Endothelial cell of umbilical vein (primary cell): ENCODE results near the gene IL3.

Experiments
- EZH2 ChIP-seq: IDR thresholded peaks from 2 replicates; pipeline ENCODE4 v1.6.1; 2012; ENCODE audit warnings: borderline replicate concordance, low read depth, mild to moderate bottlenecking, moderate library complexity, low read length, inconsistent platforms; ENCODE audit not compliant: severe bottlenecking
- FOS ChIP-seq: IDR thresholded peaks from 2 replicates; pipeline ENCODE4 v1.6.1; 2011; ENCODE audit warnings: mild to moderate bottlenecking, low read length, moderate library complexity, borderline replicate concordance; ENCODE audit not compliant: insufficient read depth
- MYC ChIP-seq: IDR thresholded peaks from one replicate; pipeline ENCODE4 v1.6.1; 2011; ENCODE audit warnings: mild to moderate bottlenecking, low read depth, low read length
- POLR2A ChIP-seq: IDR thresholded peaks from 2 replicates; pipeline ENCODE4 v1.6.1; 2012; ENCODE audit warnings: low read depth, mild to moderate bottlenecking, control low read depth, low read length
- POLR2AphosphoS5 ChIP-seq: IDR thresholded peaks from 2 replicates; pipeline ENCODE4 v1.6.1; 2012; ENCODE audit warnings: low read depth, mild to moderate bottlenecking, control low read depth, low read length, moderate library complexity; ENCODE audit not compliant: insufficient read depth
- TF ChIP-seq, protein P1 (sequence below), 2 donors: IDR thresholded peaks; 1 replicate in 1 of 2; 2 replicates in 1 of 2; pipeline ENCODE4 v1.5.1; 2011; ENCODE audit warnings: low read length in 2 of 2, mild to moderate bottlenecking in 2 of 2, moderate library complexity in 2 of 2, control low read depth in 1 of 2, inconsistent platforms in 1 of 2, low read depth in 1 of 2; ENCODE audit not compliant: insufficient read depth in 1 of 2; ENCODE audit errors: extremely low read depth in 1 of 2

- TF ChIP-seq POLR2A (no peak), MYC (no peak), EZH2 (no peak), POLR2AphosphoS5 (no peak), FOS (no peak)
- TF ChIP-seq, protein P1, sequence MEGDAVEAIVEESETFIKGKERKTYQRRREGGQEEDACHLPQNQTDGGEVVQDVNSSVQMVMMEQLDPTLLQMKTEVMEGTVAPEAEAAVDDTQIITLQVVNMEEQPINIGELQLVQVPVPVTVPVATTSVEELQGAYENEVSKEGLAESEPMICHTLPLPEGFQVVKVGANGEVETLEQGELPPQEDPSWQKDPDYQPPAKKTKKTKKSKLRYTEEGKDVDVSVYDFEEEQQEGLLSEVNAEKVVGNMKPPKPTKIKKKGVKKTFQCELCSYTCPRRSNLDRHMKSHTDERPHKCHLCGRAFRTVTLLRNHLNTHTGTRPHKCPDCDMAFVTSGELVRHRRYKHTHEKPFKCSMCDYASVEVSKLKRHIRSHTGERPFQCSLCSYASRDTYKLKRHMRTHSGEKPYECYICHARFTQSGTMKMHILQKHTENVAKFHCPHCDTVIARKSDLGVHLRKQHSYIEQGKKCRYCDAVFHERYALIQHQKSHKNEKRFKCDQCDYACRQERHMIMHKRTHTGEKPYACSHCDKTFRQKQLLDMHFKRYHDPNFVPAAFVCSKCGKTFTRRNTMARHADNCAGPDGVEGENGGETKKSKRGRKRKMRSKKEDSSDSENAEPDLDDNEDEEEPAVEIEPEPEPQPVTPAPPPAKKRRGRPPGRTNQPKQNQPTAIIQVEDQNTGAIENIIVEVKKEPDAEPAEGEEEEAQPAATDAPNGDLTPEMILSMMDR (IDR thresholded peaks at IDR 0.05; ENCODE audit: extremely low read depth in 1 of 2, insufficient read depth in 1 of 2, low read depth in 1 of 2, low read length in 2 of 2) = no peak
Measured at GRCh38 chr5:132069994-132070393, 9.5 kb downstream of the IL3 start.
